GM12892 (cell line): ENCODE results near the gene FGF4.

ENCODE experiments used
- POLR2A ChIP-seq: IDR thresholded peaks from 2 replicates; pipeline ENCODE4 v1.6.1; 2011; ENCODE audit warnings: low read depth, low read length, control low read depth
- POLR2AphosphoS5 ChIP-seq: IDR thresholded peaks from 2 replicates; pipeline ENCODE4 v1.6.1; 2011; ENCODE audit warnings: low read depth, low read length, control low read depth
- TAF1 ChIP-seq: IDR thresholded peaks from 2 replicates; pipeline ENCODE4 v1.6.1; 2011; ENCODE audit warnings: low read depth, mild to moderate bottlenecking, control low read depth, low read length, borderline replicate concordance

GRCh38 chr11:69811431-69811830 is 36.3 kb upstream of the FGF4 start:
- TF ChIP-seq POLR2AphosphoS5 (no peak), POLR2A (no peak), TAF1 (no peak)
